IMR-90 (cell line): Measurements from ENCODE around the gene SPATA12.

Experiments used
- CEBPB ChIP-seq: IDR thresholded peaks from 2 replicates; pipeline ENCODE4 v1.6.1; 2012; ENCODE audit warnings: low read depth, low read length, improper control_type of control experiment
- MAFK ChIP-seq: IDR thresholded peaks from 2 replicates; pipeline ENCODE4 v1.6.1; 2012; ENCODE audit warnings: low read depth, low read length, improper control_type of control experiment
- MAZ ChIP-seq: IDR thresholded peaks from 2 replicates; pipeline ENCODE4 v1.6.1; 2012; ENCODE audit warnings: low read depth, mild to moderate bottlenecking, low read length, improper control_type of control experiment, moderate library complexity, borderline replicate concordance
- MXI1 ChIP-seq: IDR thresholded peaks from 2 replicates; pipeline ENCODE4 v1.6.1; 2012; ENCODE audit warnings: low read depth, mild to moderate bottlenecking, low read length, moderate library complexity, borderline replicate concordance
- POLR2A ChIP-seq: IDR thresholded peaks from 2 replicates; pipeline ENCODE4 v1.6.1; 2012; ENCODE audit warnings: mild to moderate bottlenecking, low read depth, low read length
- RFX5 ChIP-seq: IDR thresholded peaks from 2 replicates; pipeline ENCODE4 v1.8.0; 2012; ENCODE audit warnings: low read depth, mild to moderate bottlenecking, low read length, moderate library complexity
- SMC3 ChIP-seq: fragments of 150-350 bp; IDR thresholded peaks from 2 replicates; pipeline ENCODE4 v1.6.1; 2016; ENCODE audit warnings: low read depth, mild to moderate bottlenecking, antibody characterized with exemption, low read length, moderate library complexity
- TF ChIP-seq, protein P1 (sequence below): fragments of 150-350 bp; IDR thresholded peaks from 2 replicates; pipeline ENCODE4 v1.6.1; 2017; ENCODE audit warnings: mild to moderate bottlenecking, antibody characterized with exemption, low read length, low read depth
- TF ChIP-seq, protein P2 (sequence below): conservative IDR thresholded peaks from 2 replicates; pipeline ENCODE4 v1.5.1; 2012; ENCODE audit warnings: mild to moderate bottlenecking, low read depth, low read length, improper control_type of control experiment

DNA sequence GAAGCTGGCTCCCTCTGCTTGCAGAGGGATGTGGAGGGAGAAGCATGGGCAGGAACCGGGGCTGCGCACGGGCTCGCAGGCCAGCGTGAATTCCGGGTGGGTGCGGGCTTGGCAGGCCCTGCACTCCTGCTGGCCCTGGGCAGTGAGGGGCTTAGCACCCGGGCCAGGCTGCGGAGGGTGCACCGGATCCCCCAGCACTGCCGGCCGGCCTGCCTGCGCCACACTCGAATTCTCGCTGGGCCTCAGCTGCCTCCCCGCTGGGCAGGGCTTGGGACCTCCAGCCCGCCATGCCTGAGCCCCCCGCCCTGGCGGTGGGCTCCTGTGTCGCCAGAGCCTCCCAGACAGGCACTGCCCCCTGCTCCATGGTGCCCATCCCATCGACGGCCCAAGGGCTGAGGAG, 47.6 kb upstream of the SPATA12 start:
- TF ChIP-seq POLR2A (no peak), MAFK (no peak), MXI1 (no peak), RFX5 (no peak), CEBPB (no peak), MAZ (no peak), SMC3 (no peak)
- TF ChIP-seq, protein P1, sequence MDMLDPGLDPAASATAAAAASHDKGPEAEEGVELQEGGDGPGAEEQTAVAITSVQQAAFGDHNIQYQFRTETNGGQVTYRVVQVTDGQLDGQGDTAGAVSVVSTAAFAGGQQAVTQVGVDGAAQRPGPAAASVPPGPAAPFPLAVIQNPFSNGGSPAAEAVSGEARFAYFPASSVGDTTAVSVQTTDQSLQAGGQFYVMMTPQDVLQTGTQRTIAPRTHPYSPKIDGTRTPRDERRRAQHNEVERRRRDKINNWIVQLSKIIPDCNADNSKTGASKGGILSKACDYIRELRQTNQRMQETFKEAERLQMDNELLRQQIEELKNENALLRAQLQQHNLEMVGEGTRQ: no peak
- TF ChIP-seq, protein P2, sequence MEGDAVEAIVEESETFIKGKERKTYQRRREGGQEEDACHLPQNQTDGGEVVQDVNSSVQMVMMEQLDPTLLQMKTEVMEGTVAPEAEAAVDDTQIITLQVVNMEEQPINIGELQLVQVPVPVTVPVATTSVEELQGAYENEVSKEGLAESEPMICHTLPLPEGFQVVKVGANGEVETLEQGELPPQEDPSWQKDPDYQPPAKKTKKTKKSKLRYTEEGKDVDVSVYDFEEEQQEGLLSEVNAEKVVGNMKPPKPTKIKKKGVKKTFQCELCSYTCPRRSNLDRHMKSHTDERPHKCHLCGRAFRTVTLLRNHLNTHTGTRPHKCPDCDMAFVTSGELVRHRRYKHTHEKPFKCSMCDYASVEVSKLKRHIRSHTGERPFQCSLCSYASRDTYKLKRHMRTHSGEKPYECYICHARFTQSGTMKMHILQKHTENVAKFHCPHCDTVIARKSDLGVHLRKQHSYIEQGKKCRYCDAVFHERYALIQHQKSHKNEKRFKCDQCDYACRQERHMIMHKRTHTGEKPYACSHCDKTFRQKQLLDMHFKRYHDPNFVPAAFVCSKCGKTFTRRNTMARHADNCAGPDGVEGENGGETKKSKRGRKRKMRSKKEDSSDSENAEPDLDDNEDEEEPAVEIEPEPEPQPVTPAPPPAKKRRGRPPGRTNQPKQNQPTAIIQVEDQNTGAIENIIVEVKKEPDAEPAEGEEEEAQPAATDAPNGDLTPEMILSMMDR: no peak
